ENCODE data around the gene CFAP100.

The CFAP100 gene

GRCh38 chr3:126422121-126422520, 27.4 kb downstream of the CFAP100 start:
- H3K9ac ChIP-seq (ENCODE audit: low read length): no peak overlapping the region
- no peaks in the 10 kb centered on the region for H3K27me3 ChIP-seq (ENCODE audit: insufficient read depth, low read length)
- no peaks in the 10 kb centered on the region for H3K4me1 ChIP-seq (ENCODE audit: insufficient read depth, low read length, severe bottlenecking)
- H2AFZ ChIP-seq (ENCODE audit: low read length): no peak overlapping the region
- TF ChIP-seq EZH2 (IDR thresholded peaks at IDR 0.05; ENCODE audit: borderline replicate concordance, low read length): no peak
- H3K27ac ChIP-seq (ENCODE audit: low read depth, low read length, poor library complexity, severe bottlenecking): no peak overlapping the region
- no peak overlapping the region for H3K4me2 ChIP-seq (ENCODE audit: low read length)
- H3K9me3 ChIP-seq (ENCODE audit: low read length): 0 out of 2 replicates have a peak, but pooled peaks cover 2% of the 10 kb centered on the region
- no peaks in the 10 kb centered on the region for H3K9me2 ChIP-seq (ENCODE audit: low read depth, low read length)
- H4K20me1 ChIP-seq (ENCODE audit: insufficient read depth, low read length): no peaks in the 10 kb centered on the region
- no peak overlapping the region for H3K4me3 ChIP-seq (ENCODE audit: low read depth, low read length, poor library complexity, severe bottlenecking)
- no peaks in the 10 kb centered on the region for H3K79me2 ChIP-seq (ENCODE audit: insufficient read depth, low read length)
- no peaks in the 10 kb centered on the region for H3F3A ChIP-seq (ENCODE audit: insufficient read depth, low read length)
- no peaks in the 10 kb centered on the region for H3K36me3 ChIP-seq (ENCODE audit: insufficient read depth, low read length)

- no peak overlapping the region for H3K4me3 ChIP-seq (ENCODE audit: low read depth, low read length, poor library complexity, severe bottlenecking)
- H3F3A ChIP-seq (ENCODE audit: insufficient read depth, low read length): no peaks in the 10 kb centered on the region
- no peaks in the 10 kb centered on the region for H3K4me1 ChIP-seq (ENCODE audit: insufficient read depth, low read length, severe bottlenecking)
- H3K27ac ChIP-seq (ENCODE audit: low read depth, low read length, poor library complexity, severe bottlenecking): no peak overlapping the region
- H3K27me3 ChIP-seq (ENCODE audit: insufficient read depth, low read length): no peaks in the 10 kb centered on the region
- no peak overlapping the region for H3K9ac ChIP-seq (ENCODE audit: low read length)
- TF ChIP-seq EZH2 (IDR thresholded peaks at IDR 0.05; ENCODE audit: borderline replicate concordance, low read length) (no peak), CTCF (IDR thresholded peaks at IDR 0.05; ENCODE audit: low read length) (no peak)
- H2AFZ ChIP-seq (ENCODE audit: low read length): no peak overlapping the region
- no peak overlapping the region for H3K4me2 ChIP-seq (ENCODE audit: low read length)
- no peaks in the 10 kb centered on the region for H3K79me2 ChIP-seq (ENCODE audit: insufficient read depth, low read length)
- H3K9me3 ChIP-seq (ENCODE audit: low read length): 0 out of 2 replicates have a peak, but pooled peaks cover 2% of the 10 kb centered on the region
- no peaks in the 10 kb centered on the region for H3K9me2 ChIP-seq (ENCODE audit: low read depth, low read length)
- H4K20me1 ChIP-seq (ENCODE audit: insufficient read depth, low read length): no peaks in the 10 kb centered on the region
- H3K36me3 ChIP-seq (ENCODE audit: insufficient read depth, low read length): no peaks in the 10 kb centered on the region
Observed at GRCh38 chr3:126422571-126423091, 27.9 kb downstream of the CFAP100 start.

DNA sequence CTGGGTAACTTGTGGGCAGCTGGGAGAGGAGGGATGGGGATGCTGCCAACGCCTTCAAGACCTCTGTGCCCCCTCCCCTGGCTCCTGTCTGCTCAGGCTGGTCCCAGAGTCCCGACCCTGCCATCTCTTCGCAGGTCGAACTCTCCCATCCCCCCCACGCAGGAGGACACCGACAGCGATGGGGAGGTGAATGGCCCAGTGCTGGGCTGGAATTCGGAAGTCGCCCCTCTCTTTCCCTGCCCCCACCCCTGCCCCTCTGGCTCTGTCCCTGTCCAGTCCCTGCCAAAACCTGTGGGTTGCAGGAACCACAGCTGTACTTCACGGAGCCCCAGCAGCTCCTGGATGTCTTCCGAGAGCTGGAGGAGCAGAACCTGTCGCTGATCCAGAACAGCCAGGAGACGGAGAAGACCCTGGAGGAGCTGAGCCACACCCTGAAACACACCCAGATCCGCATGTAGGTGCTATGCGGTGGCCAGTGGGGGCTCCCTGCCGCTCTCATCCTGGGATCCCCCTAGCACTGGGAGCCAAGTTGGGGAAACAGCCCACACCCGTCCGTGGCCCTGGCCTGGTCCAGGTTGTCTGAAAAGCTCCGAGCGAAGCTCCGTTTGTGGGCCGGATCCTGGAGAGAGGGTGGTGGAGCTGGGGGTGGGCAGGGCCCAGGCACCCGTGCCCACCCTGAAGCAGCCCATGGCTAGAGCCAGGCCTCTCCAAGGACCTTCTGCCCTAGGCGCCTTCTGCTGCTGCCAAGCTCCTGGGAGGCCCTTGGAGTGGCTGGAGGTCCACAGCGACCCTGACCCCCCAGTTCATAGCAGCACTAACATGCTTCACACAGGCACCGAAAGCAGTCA, 28.7 kb downstream of the CFAP100 start:
- Histone ChIP-seq H3K4me2 (ENCODE audit: low read length) (no peak overlapping the region), H3K9ac (ENCODE audit: low read length) (no peak overlapping the region), H3K79me2 (ENCODE audit: insufficient read depth, low read length) (no peaks in the 10 kb centered on the region)

More for the DNA sequence above, 28.7 kb downstream of the CFAP100 start:
- Histone ChIP-seq H3K4me3 (ENCODE audit: low read depth, low read length, poor library complexity, severe bottlenecking) (no peak overlapping the region), H3K36me3 (ENCODE audit: insufficient read depth, low read length) (no peaks in the 10 kb centered on the region), H4K20me1 (ENCODE audit: insufficient read depth, low read length) (no peaks in the 10 kb centered on the region), H3K9me2 (ENCODE audit: low read depth, low read length) (no peaks in the 10 kb centered on the region), H3K27ac (ENCODE audit: low read depth, low read length, poor library complexity, severe bottlenecking) (no peak overlapping the region), H2AFZ (ENCODE audit: low read length) (no peak overlapping the region), H3K4me1 (ENCODE audit: insufficient read depth, low read length, severe bottlenecking) (no peaks in the 10 kb centered on the region), H3K9me3 (ENCODE audit: low read length) (0 out of 2 replicates have a peak, but pooled peaks cover 2% of the 10 kb centered on the region), H3K27me3 (ENCODE audit: insufficient read depth, low read length) (no peaks in the 10 kb centered on the region), H3F3A (ENCODE audit: insufficient read depth, low read length) (no peaks in the 10 kb centered on the region)
- TF ChIP-seq CTCF (IDR thresholded peaks at IDR 0.05; ENCODE audit: low read length): no peak
- no peak for TF ChIP-seq EZH2 (IDR thresholded peaks at IDR 0.05; ENCODE audit: borderline replicate concordance, low read length)

All from OCI-LY1 (cell line).